ENCODE measurements around the gene FOXG1. TPM values are rescaled to one million over a fixed set of nuclear protein-coding genes. Genes with fewer than 3 reads are reported as not detected.

Gene FOXG1
- total RNA-seq, 1 donor from 2014 or later: 0.18 TPM

GRCh38 chr14:28770061-28770460 is 3.5 kb downstream of the FOXG1 start:
- Histone ChIP-seq H3K27ac (ENCODE audit: low read depth, low read length) (no peak overlapping the region), H2AFZ (ENCODE audit: low read depth, low read length) (no peak overlapping the region), H3K27me3 (ENCODE audit: insufficient read depth, low read length) (peaks cover 67% of the 10 kb centered on the region), H3K36me3 (ENCODE audit: insufficient read depth, low read length) (no peaks in the 10 kb centered on the region), H3K4me3 (ENCODE audit: insufficient read depth, low read depth, low read length) (peak overlapping the region; percentile 48), H3K9ac (ENCODE audit: low read length) (peak overlapping the region; percentile 81), H3K79me2 (ENCODE audit: insufficient read depth, low read length) (peaks cover 80% of the 10 kb centered on the region), H3K4me1 (ENCODE audit: insufficient read depth, low read length) (no peaks in the 10 kb centered on the region), H3K9me3 (ENCODE audit: insufficient read depth, low read depth, low read length) (no peaks in the 10 kb centered on the region), H3K4me2 (ENCODE audit: low read length) (peak overlapping the region; percentile 59), H4K20me1 (ENCODE audit: insufficient read depth, low read length) (peaks cover 10% of the 10 kb centered on the region)
- no peak overlapping the region for H3K27ac Mint-ChIP-seq (ENCODE audit: unreplicated experiment)
- DNase-seq (ENCODE audit: low read depth): no peak
- H3K4me1 Mint-ChIP-seq (ENCODE audit: low read depth, unreplicated experiment): peaks cover 8% of the 10 kb centered on the region
- H3K36me3 Mint-ChIP-seq (ENCODE audit: low read depth, unreplicated experiment): no peaks in the 10 kb centered on the region
- no peak for FAIRE-seq
- no peak for TF ChIP-seq EZH2 (IDR thresholded peaks at IDR 0.05; ENCODE audit: insufficient read depth, low read length)
- TF ChIP-seq CTCF (IDR thresholded peaks at IDR 0.05; ENCODE audit: insufficient read depth, low read depth, low read length): no peak
- H3K27me3 Mint-ChIP-seq (ENCODE audit: low read depth, unreplicated experiment): peaks cover 76% of the 10 kb centered on the region
- peaks cover 15% of the 10 kb centered on the region for H3K9me3 Mint-ChIP-seq (ENCODE audit: unreplicated experiment)
- no peak overlapping the region for H3K4me3 Mint-ChIP-seq (ENCODE audit: unreplicated experiment)

GRCh38 chr14:28770630-28771029 is 4.0 kb downstream of the FOXG1 start:
- Histone ChIP-seq H3K9me3 (ENCODE audit: insufficient read depth, low read depth, low read length) (no peaks in the 10 kb centered on the region), H3K79me2 (ENCODE audit: insufficient read depth, low read length) (peaks cover 80% of the 10 kb centered on the region), H4K20me1 (ENCODE audit: insufficient read depth, low read length) (peaks cover 10% of the 10 kb centered on the region), H3K9ac (ENCODE audit: low read length) (peak overlapping the region; percentile 81), H3K27ac (ENCODE audit: low read depth, low read length) (no peak overlapping the region), H3K4me1 (ENCODE audit: insufficient read depth, low read length) (no peaks in the 10 kb centered on the region), H3K27me3 (ENCODE audit: insufficient read depth, low read length) (peaks cover 68% of the 10 kb centered on the region), H3K36me3 (ENCODE audit: insufficient read depth, low read length) (no peaks in the 10 kb centered on the region), H3K4me3 (ENCODE audit: insufficient read depth, low read depth, low read length) (peak overlapping the region; percentile 8), H2AFZ (ENCODE audit: low read depth, low read length) (no peak overlapping the region), H3K4me2 (ENCODE audit: low read length) (peak overlapping the region; percentile 57)
- no peaks in the 10 kb centered on the region for H3K36me3 Mint-ChIP-seq (ENCODE audit: low read depth, unreplicated experiment)
- no peak for FAIRE-seq
- H3K4me3 Mint-ChIP-seq (ENCODE audit: unreplicated experiment): no peak overlapping the region
- H3K27me3 Mint-ChIP-seq (ENCODE audit: low read depth, unreplicated experiment): peaks cover 76% of the 10 kb centered on the region
- TF ChIP-seq CTCF (IDR thresholded peaks at IDR 0.05; ENCODE audit: insufficient read depth, low read depth, low read length) (no peak), EZH2 (IDR thresholded peaks at IDR 0.05; ENCODE audit: insufficient read depth, low read length) (no peak)
- peaks cover 16% of the 10 kb centered on the region for H3K9me3 Mint-ChIP-seq (ENCODE audit: unreplicated experiment)
- H3K27ac Mint-ChIP-seq (ENCODE audit: unreplicated experiment): no peak overlapping the region
- peaks cover 8% of the 10 kb centered on the region for H3K4me1 Mint-ChIP-seq (ENCODE audit: low read depth, unreplicated experiment)
- no peak for DNase-seq (ENCODE audit: low read depth)

- no peaks in the 10 kb centered on the region for H3K4me1 ChIP-seq (ENCODE audit: insufficient read depth, low read length)
- peak overlapping the region; percentile 81 for H3K9ac ChIP-seq (ENCODE audit: low read length)
- Mint-ChIP-seq H3K27ac (ENCODE audit: unreplicated experiment) (no peak overlapping the region), H3K9me3 (ENCODE audit: unreplicated experiment) (peaks cover 13% of the 10 kb centered on the region), H3K36me3 (ENCODE audit: low read depth, unreplicated experiment) (no peaks in the 10 kb centered on the region), H3K4me1 (ENCODE audit: low read depth, unreplicated experiment) (peaks cover 7% of the 10 kb centered on the region), H3K27me3 (ENCODE audit: low read depth, unreplicated experiment) (peaks cover 78% of the 10 kb centered on the region), H3K4me3 (ENCODE audit: unreplicated experiment) (no peak overlapping the region)
- H3K27me3 ChIP-seq (ENCODE audit: insufficient read depth, low read length): peaks cover 70% of the 10 kb centered on the region
- FAIRE-seq: no peak
- no peak for DNase-seq (ENCODE audit: low read depth)
- H4K20me1 ChIP-seq (ENCODE audit: insufficient read depth, low read length): peaks cover 10% of the 10 kb centered on the region
- H3K4me3 ChIP-seq (ENCODE audit: insufficient read depth, low read depth, low read length): peak overlapping the region; percentile 8
- TF ChIP-seq CTCF (IDR thresholded peaks at IDR 0.05; ENCODE audit: insufficient read depth, low read depth, low read length) (no peak), EZH2 (IDR thresholded peaks at IDR 0.05; ENCODE audit: insufficient read depth, low read length) (no peak)
- peaks cover 80% of the 10 kb centered on the region for H3K79me2 ChIP-seq (ENCODE audit: insufficient read depth, low read length)
- peak overlapping the region; percentile 57 for H3K4me2 ChIP-seq (ENCODE audit: low read length)
- H3K27ac ChIP-seq (ENCODE audit: low read depth, low read length): no peak overlapping the region
- no peaks in the 10 kb centered on the region for H3K9me3 ChIP-seq (ENCODE audit: insufficient read depth, low read depth, low read length)
- H2AFZ ChIP-seq (ENCODE audit: low read depth, low read length): no peak overlapping the region
- no peaks in the 10 kb centered on the region for H3K36me3 ChIP-seq (ENCODE audit: insufficient read depth, low read length)
Measured at GRCh38 chr14:28771168-28771567, 4.6 kb downstream of the FOXG1 start.

Measured in astrocyte (in vitro differentiated cells and primary cell).